Measurements from ENCODE around the gene ITGB2.

Gene ITGB2

DNA sequence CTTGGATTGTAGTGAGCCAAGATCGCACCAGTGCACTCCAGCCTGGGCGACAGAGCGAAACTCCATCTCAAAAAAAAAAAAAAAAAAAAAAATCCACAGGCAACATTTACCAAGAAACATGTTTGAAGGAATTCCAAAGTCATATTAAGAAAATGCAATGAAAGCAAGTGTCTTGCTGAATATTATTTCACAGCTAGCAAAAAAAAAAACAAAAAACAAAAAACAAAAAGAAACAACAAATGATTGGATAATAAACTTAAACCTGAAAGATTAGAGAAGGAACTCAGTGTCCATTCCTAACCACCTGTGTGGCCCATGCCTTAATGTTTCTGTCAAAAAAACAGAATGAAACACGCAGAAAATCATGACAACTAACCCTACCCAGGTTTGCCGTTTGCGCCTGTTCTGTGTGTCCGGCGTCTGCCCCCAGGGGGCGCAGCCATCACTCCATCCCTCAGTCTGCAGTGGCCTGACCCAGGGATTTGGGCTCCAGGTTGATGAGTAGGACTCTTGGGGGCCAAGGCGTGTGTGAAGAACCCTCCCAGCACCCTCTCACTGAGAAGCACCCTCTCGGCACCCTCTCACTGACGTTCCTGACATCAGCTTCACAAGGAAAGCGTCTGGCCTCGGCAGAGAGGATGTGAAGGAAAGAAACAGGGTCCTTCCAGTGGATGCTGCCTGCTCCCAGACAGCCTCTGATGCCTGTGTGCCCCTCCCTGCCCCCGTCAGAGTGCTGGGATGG is 28.0 kb downstream of the ITGB2 start:
- intact Hi-C loops (cut with micrococcal nuclease): no loop called here
- no peak overlapping the region for H3K4me3 Mint-ChIP-seq
- H3K4me1 Mint-ChIP-seq (ENCODE audit: low read depth): peaks cover 56% of the 10 kb centered on the region
- H3K27ac Mint-ChIP-seq: peak overlapping the region; percentile 15
- H3K27me3 Mint-ChIP-seq: no peaks in the 10 kb centered on the region
- peaks cover 100% of the 10 kb centered on the region for H3K36me3 Mint-ChIP-seq (ENCODE audit: low read depth)
- H3K9me3 Mint-ChIP-seq: no peaks in the 10 kb centered on the region

DNA sequence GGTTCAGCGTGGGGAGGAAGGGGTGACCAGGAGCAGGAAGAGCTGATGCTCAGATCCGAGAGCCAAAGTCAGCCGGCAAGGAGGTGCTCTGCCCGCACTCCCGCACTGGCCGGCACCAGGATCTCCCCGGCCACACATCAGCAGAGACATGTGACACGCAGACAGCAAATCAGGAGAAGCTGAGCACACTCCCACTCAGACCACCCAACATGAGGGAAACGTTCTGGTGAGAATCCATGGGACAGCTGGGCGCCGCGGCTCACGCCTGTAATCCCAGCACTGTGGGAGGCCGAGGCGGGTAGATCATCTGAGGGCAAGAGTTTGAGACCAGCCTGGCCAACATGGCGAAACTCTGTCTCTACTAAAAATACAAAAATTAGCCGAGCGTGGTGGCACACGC is 28.6 kb downstream of the ITGB2 start:
- Mint-ChIP-seq H3K27ac (peak overlapping the region; percentile 15), H3K36me3 (ENCODE audit: low read depth) (peaks cover 100% of the 10 kb centered on the region), H3K4me3 (no peak overlapping the region), H3K4me1 (ENCODE audit: low read depth) (peaks cover 56% of the 10 kb centered on the region), H3K27me3 (no peaks in the 10 kb centered on the region), H3K9me3 (no peaks in the 10 kb centered on the region)
- intact Hi-C loops (cut with micrococcal nuclease): no loop called here

DNA sequence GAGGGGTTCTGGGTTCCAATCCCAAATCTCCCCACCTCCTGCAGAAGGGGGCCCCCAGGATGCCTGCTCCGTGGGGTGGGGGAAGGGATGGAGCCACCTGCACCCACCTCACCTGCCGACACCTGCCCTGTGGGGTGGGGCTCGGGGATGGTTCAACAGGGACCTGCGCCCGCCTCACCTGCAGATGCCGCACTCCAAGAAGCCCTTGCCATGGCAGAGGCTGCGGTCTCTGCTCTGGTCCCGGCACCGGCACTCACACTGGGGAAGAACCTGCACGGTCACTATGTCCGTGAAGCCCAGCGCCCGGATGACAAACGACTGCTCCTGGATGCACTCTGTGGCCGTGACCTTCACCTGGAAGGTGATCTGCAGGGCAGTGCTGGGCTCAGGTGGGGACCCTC is 29.1 kb downstream of the ITGB2 start:
- Mint-ChIP-seq H3K36me3 (ENCODE audit: low read depth) (peaks cover 100% of the 10 kb centered on the region), H3K4me1 (ENCODE audit: low read depth) (peaks cover 56% of the 10 kb centered on the region), H3K27ac (peak overlapping the region; percentile 15), H3K27me3 (no peaks in the 10 kb centered on the region), H3K4me3 (no peak overlapping the region), H3K9me3 (no peaks in the 10 kb centered on the region)
- intact Hi-C loops (cut with micrococcal nuclease): no loop called here

GRCh38 chr21:44890961-44891541 is 29.6 kb downstream of the ITGB2 start:
- H3K36me3 Mint-ChIP-seq (ENCODE audit: low read depth): peaks cover 100% of the 10 kb centered on the region
- peaks cover 52% of the 10 kb centered on the region for H3K4me1 Mint-ChIP-seq (ENCODE audit: low read depth)
- H3K4me3 Mint-ChIP-seq: no peak overlapping the region
- intact Hi-C loops (cut with micrococcal nuclease): no loop called here
- no peaks in the 10 kb centered on the region for H3K27me3 Mint-ChIP-seq
- H3K9me3 Mint-ChIP-seq: no peaks in the 10 kb centered on the region
- H3K27ac Mint-ChIP-seq: peak overlapping the region; percentile 15

GRCh38 chr21:44890338-44890931 is 30.3 kb downstream of the ITGB2 start:
- intact Hi-C loops (cut with micrococcal nuclease): no loop called here
- peak overlapping the region; percentile 15 for H3K27ac Mint-ChIP-seq
- no peaks in the 10 kb centered on the region for H3K9me3 Mint-ChIP-seq
- H3K36me3 Mint-ChIP-seq (ENCODE audit: low read depth): peaks cover 100% of the 10 kb centered on the region
- no peak overlapping the region for H3K4me3 Mint-ChIP-seq
- H3K4me1 Mint-ChIP-seq (ENCODE audit: low read depth): peaks cover 49% of the 10 kb centered on the region
- H3K27me3 Mint-ChIP-seq: no peaks in the 10 kb centered on the region

DNA sequence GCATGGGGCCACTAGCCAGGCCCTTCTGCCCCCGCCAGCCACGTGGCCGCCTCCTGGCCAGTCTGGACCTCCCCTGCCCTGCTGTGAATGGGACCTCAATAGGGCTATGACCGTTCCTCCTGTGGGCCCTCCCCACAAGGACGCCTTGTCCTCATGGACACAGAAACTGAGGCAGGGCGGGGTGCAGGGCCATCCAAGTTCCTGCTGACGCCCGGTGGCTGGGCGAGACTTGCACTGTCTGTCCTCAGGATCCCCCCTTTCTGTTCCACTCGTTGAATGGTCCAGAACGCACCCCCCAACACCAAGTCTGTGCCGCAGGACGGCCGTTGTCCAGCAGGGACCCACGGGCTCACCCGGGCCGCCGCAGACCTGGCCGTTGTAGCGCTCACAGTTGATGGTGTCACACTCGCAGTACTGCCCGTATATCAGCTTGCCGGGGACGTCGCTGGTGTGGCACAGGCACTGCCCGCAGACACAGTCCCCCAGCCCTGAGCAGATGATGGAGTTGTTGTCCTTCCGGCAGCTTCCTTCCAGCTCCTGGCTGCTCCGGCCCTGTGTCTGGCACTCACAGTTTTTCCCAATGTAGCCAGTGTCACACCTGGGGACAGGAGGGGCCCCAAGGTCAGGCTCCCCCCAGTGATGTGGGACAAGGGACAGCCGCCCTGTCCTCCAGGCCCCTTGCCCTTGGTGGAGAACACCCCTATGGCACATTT is 30.9 kb downstream of the ITGB2 start:
- peak overlapping the region; percentile 15 for H3K27ac Mint-ChIP-seq
- H3K27me3 Mint-ChIP-seq: no peaks in the 10 kb centered on the region
- H3K4me3 Mint-ChIP-seq: no peak overlapping the region
- peaks cover 44% of the 10 kb centered on the region for H3K4me1 Mint-ChIP-seq (ENCODE audit: low read depth)
- intact Hi-C loops (cut with micrococcal nuclease): no loop called here
- peaks cover 100% of the 10 kb centered on the region for H3K36me3 Mint-ChIP-seq (ENCODE audit: low read depth)
- H3K9me3 Mint-ChIP-seq: no peaks in the 10 kb centered on the region

- Mint-ChIP-seq H3K27ac (no peak overlapping the region), H3K9me3 (no peaks in the 10 kb centered on the region), H3K4me3 (no peak overlapping the region), H3K27me3 (no peaks in the 10 kb centered on the region), H3K4me1 (ENCODE audit: low read depth) (peaks cover 47% of the 10 kb centered on the region), H3K36me3 (ENCODE audit: low read depth) (peaks cover 99% of the 10 kb centered on the region)
- intact Hi-C loops (cut with micrococcal nuclease): no loop called here
These were observed 31.8 kb downstream of the ITGB2 start for GRCh38 chr21:44888581-44889550.

- intact Hi-C loops (cut with micrococcal nuclease): no loop called here
- H3K4me1 Mint-ChIP-seq (ENCODE audit: low read depth): peaks cover 46% of the 10 kb centered on the region
- no peaks in the 10 kb centered on the region for H3K9me3 Mint-ChIP-seq
- H3K4me3 Mint-ChIP-seq: no peak overlapping the region
- no peaks in the 10 kb centered on the region for H3K27me3 Mint-ChIP-seq
- peak overlapping the region; percentile 66 for H3K27ac Mint-ChIP-seq
- peaks cover 90% of the 10 kb centered on the region for H3K36me3 Mint-ChIP-seq (ENCODE audit: low read depth)
These were observed 32.7 kb downstream of the ITGB2 start for GRCh38 chr21:44887807-44888580.

- no peak overlapping the region for H3K4me3 Mint-ChIP-seq
- H3K4me1 Mint-ChIP-seq (ENCODE audit: low read depth): peaks cover 48% of the 10 kb centered on the region
- intact Hi-C loops (cut with micrococcal nuclease): no loop called here
- peaks cover 83% of the 10 kb centered on the region for H3K36me3 Mint-ChIP-seq (ENCODE audit: low read depth)
- H3K27me3 Mint-ChIP-seq: no peaks in the 10 kb centered on the region
- no peaks in the 10 kb centered on the region for H3K9me3 Mint-ChIP-seq
- peak overlapping the region; percentile 66 for H3K27ac Mint-ChIP-seq
These were observed 33.4 kb downstream of the ITGB2 start for GRCh38 chr21:44887126-44887806.

GRCh38 chr21:44886113-44887075 is 34.3 kb downstream of the ITGB2 start:
- peak overlapping the region; percentile 66 for H3K27ac Mint-ChIP-seq
- no peaks in the 10 kb centered on the region for H3K9me3 Mint-ChIP-seq
- H3K27me3 Mint-ChIP-seq: no peaks in the 10 kb centered on the region
- H3K4me1 Mint-ChIP-seq (ENCODE audit: low read depth): peaks cover 57% of the 10 kb centered on the region
- intact Hi-C loops (cut with micrococcal nuclease): no loop called here
- H3K36me3 Mint-ChIP-seq (ENCODE audit: low read depth): peaks cover 74% of the 10 kb centered on the region
- no peak overlapping the region for H3K4me3 Mint-ChIP-seq

DNA sequence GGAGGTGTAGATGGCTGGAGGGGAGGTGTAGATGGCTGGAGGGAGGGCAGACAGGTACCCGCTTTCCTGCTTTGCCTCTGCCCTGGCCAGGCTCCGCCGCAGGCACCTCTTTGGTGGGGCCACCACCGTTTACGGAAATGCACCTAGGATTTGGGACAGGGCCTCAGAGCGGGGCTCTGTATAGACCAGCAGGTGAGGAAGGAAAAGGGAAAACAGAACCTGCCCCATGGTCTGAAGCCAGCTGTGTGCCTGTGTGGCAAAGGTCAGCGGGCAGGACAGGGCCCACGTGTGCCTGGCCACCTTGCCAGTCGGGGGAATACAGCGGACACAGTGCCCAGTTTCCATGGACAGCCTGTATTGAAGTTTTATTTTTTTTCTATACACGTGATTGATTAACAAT is 35.1 kb downstream of the ITGB2 start:
- Mint-ChIP-seq H3K36me3 (ENCODE audit: low read depth) (peaks cover 66% of the 10 kb centered on the region), H3K27me3 (no peaks in the 10 kb centered on the region), H3K4me1 (ENCODE audit: low read depth) (peaks cover 59% of the 10 kb centered on the region), H3K9me3 (no peaks in the 10 kb centered on the region), H3K4me3 (no peak overlapping the region), H3K27ac (peak overlapping the region; percentile 26)
- intact Hi-C loops (cut with micrococcal nuclease): no loop called here

Measured in dendritic cell treated with granulocyte-macrophage colony-stimulating factor and Interleukin-4, amounts not matched to agents 40 ng/mL and 50 ng/mL, for 4 days (primary cell).